Globus pallidus (tissue), 1 donor: ENCODE data around the gene PRDM16.

ENCODE experiments used
- DNase-seq: peaks from one replicate; pipeline ENCODE4 v3.0.0-alpha.2; 2015; ENCODE audit warnings: low spot score

PRDM16 gene

GRCh38 chr1:3206696-3207095 is 137.7 kb downstream of the PRDM16 start:
- DNase-seq, result no peak

GRCh38 chr1:3207217-3207848 is 138.3 kb downstream of the PRDM16 start:
- DNase-seq, result no peak

GRCh38 chr1:3208819-3209200 is 139.8 kb downstream of the PRDM16 start:
- DNase-seq, result no peak

- no peak for DNase-seq
These were observed 140.2 kb downstream of the PRDM16 start for GRCh38 chr1:3209201-3209600.

GRCh38 chr1:3211582-3212375 is 142.8 kb downstream of the PRDM16 start:
- DNase-seq, result peak; percentile 62

- no peak for DNase-seq
These were observed 143.7 kb downstream of the PRDM16 start for GRCh38 chr1:3212453-3213355.

- DNase-seq, result no peak
These were observed 144.7 kb downstream of the PRDM16 start for GRCh38 chr1:3213730-3214129.

GRCh38 chr1:3215198-3216014 is 146.4 kb downstream of the PRDM16 start:
- peak; percentile 70 for DNase-seq

GRCh38 chr1:3216015-3216391 is 147.0 kb downstream of the PRDM16 start:
- DNase-seq, result no peak

GRCh38 chr1:3217181-3217641 is 148.2 kb downstream of the PRDM16 start:
- no peak for DNase-seq

GRCh38 chr1:3217979-3218679 is 149.1 kb downstream of the PRDM16 start:
- no peak for DNase-seq

GRCh38 chr1:3219005-3219790 is 150.2 kb downstream of the PRDM16 start:
- peak; percentile 97 for DNase-seq

- DNase-seq, result no peak
These were observed 150.9 kb downstream of the PRDM16 start for GRCh38 chr1:3219791-3220467.

- peak; percentile 59 for DNase-seq
These were observed 152.4 kb downstream of the PRDM16 start for GRCh38 chr1:3221112-3222041.

GRCh38 chr1:3222042-3222692 is 153.2 kb downstream of the PRDM16 start:
- DNase-seq, result no peak

- DNase-seq, result no peak
These were observed 156.7 kb downstream of the PRDM16 start for GRCh38 chr1:3225661-3226060.

- no peak for DNase-seq
These were observed 157.2 kb downstream of the PRDM16 start for GRCh38 chr1:3226191-3226590.
